CD4-positive, alpha-beta T cell treated with Interferon alpha-2 for 1 hour (primary cell): Measurements from ENCODE around the gene BHLHE23.

ENCODE experiments used
- DNase-seq, 2 donors: peaks; one replicate each; pipeline ENCODE4 v3.0.0-alpha.2; 2020 to 2022

Gene BHLHE23

DNA sequence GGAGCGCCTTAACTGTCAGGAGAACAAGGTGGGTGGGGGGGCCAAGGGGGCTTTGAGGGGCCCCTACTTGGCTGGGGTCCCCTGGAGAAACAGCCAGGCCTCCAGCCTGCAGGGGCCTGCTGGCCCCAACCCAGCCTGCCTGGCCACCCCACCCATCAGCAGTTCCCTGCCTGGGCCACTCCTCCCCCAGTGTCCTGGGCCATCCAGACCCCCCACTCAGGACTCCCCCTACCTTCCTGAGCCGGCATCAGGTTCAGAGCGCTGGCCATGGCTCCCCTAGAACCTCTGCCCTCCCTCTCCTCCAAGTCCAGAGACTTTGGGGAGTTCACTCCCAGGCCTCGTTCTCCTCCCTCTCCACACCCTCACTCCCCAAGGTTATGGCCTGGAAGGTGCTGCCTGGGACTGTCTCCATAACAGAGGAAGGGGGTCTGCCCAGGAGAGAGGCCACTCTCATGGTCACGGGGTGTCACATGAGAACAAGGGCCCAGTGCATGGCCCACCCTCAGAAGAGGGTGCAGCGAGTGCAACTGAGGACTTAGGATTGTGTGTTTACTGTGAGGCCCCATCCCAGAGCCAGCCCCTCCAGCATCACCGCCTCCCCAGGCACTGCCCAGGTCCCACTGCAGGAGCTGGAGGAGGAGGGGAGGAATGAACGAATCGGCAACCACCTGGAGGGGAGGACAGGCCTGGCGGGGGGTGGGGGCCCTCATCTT lies 48.2 kb downstream of the BHLHE23 start:
- no peak for DNase-seq

DNA sequence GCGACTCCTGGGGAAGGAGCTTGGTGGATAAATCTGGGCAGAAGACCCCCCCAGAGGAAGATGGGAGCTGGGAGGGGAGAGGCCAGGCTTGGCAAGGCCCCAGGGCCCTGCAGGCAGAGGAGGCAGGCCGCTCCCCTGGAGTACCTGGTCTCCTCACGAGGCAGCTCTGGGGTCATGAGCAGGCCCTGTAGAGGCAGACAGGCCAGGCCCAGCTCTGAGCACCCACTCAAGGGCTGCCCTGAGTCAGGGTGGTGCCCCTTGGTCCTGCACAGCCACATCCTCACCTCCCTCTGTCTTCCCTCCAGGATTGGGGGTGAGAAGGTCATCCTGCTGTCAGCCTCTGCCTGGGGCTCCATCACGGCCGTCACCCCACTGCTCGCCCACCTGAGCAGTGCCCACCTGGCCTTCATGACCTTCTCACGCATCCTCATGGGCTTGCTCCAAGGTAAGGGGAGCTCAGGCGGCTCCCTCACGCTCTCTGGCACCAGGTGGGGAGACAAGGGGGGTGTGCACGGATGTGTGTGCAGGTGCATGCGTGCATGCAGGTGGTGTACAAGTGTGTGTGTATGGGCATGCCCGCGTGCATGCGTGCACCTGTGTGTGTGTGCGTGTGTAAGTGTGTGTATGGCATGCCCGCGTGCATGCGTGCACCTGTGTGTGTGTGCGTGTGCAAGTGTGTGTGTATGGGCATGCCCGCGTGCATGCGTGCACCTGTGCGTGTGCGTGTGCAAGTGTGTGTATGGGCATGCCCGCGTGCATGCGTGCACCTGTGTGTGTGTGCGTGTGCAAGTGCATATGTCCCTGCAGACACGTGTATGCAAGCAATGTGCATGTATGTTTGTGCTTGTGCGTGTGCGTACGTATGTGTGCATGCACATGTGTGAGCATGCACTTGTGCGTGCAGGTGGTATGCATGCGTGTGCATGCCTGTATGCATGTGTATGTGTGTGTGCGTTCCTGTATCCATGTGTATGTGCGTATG lies 49.3 kb downstream of the BHLHE23 start:
- no peak for DNase-seq

DNA sequence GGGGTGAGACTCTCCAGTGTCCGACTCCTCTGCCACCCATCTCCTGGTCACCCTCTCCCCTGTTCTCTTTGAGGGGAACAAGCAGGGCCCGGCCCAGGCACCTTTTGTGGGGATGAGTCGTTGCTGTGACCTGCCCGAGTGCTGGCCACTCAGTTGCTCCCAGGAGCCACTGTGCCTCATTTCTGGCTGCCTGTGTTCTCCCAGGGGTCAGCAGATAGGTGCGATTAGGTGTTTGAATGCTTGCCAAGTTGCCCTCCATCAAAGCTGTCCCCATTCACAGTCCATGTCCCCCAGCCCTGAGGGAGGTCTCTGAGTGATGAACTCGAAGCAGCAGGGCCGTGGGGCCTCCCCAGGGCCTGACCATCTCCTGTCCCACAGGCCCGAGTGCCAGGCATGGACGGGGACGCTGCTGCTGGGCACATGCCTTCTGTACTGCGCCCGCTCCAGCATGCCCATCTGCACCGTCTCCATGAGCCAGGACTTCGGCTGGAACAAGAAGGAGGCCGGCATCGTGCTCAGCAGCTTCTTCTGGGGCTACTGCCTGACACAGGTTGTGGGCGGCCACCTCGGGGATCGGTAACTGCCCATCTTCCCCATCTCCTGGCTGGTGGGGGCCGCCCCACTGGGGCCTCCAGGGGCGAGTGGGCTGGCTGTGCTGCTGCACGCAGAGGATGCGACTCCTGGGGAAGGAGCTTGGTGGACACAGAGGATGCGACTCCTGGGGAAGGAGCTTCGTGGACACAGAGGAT lies 50.2 kb downstream of the BHLHE23 start:
- DNase-seq = no peak
